ENCODE data around the gene FBXW8.

DNA sequence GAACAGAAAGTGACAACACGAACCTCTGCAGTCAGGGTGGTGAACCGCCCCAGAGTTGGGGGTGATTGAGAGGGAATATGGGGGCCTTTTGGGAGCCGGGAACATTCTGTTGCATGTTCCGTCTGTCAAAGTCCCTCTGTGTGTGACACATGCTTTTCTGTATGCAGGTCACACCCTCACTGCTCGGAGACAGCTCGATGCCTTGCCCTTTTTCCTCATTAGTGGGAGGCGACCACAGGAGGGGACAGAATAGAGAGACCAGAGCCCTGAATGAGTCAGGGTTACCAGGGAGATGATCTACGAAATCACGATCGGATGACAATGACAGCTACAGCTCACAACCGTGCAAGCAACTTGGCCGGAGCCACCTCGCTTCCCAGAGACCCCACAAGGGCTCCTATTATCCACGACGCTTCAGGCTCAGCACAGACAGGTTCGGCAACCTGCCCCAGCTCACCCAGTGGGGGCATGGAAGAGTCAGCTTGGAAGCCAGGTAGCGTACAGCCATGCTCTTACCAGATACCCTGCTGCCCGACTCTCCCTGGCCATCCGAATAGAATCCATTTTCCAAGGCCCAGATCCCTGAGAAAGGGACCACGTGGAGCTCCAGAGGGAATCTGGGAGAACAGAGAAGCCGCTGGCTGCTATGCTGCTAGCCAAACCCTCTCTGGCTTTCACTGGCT is 149.6 kb downstream of the FBXW8 start:
- no peak for TF ChIP-seq POLR2AphosphoS5 (IDR thresholded peaks at IDR 0.05; ENCODE audit: low read depth, low read length)
- TF ChIP-seq POLR2A (IDR thresholded peaks at IDR 0.05; ENCODE audit: low read depth, low read length), result no peak
